Dermis blood vessel endothelial cell (primary cell): Measurements from ENCODE around the gene PMEPA1. TPM values are rescaled to one million over a fixed set of nuclear protein-coding genes. Genes with fewer than 3 reads are reported as not detected.

ENCODE experiments used
- DNase-seq: peaks from one replicate; pipeline ENCODE4 v3.0.0; 2010
- total RNA-seq: library from RNA; depleted of rRNA; stranded (reverse); fragments of >200 nt; gene quantifications from 2 replicates; pipeline ENCODE4 v1.2.3, GENCODE V29; 2014

PMEPA1 gene
- total RNA-seq, 1 donor from 2014 or later = 1.9 TPM

GRCh38 chr20:57711311-57711712, 1.5 kb upstream of the PMEPA1 start:
- no peak for DNase-seq

GRCh38 chr20:57710841-57711240, 1.0 kb upstream of the PMEPA1 start:
- no peak for DNase-seq

GRCh38 chr20:57708694-57709673, 831 bp downstream of the PMEPA1 start:
- DNase-seq = peak; percentile 30

GRCh38 chr20:57707849-57708693, 1.7 kb downstream of the PMEPA1 start:
- DNase-seq = no peak

GRCh38 chr20:57707320-57707719, 2.5 kb downstream of the PMEPA1 start:
- DNase-seq = no peak

GRCh38 chr20:57705127-57705899, 4.5 kb downstream of the PMEPA1 start:
- DNase-seq = no peak

GRCh38 chr20:57704245-57704644, 5.6 kb downstream of the PMEPA1 start:
- no peak for DNase-seq

GRCh38 chr20:57703013-57703412, 6.8 kb downstream of the PMEPA1 start:
- DNase-seq = no peak

- no peak for DNase-seq
These were observed 7.3 kb downstream of the PMEPA1 start for GRCh38 chr20:57702521-57702920.

- no peak for DNase-seq
These were observed 7.7 kb downstream of the PMEPA1 start for GRCh38 chr20:57702091-57702490.

GRCh38 chr20:57701651-57702050, 8.2 kb downstream of the PMEPA1 start:
- no peak for DNase-seq

GRCh38 chr20:57701090-57701489, 8.7 kb downstream of the PMEPA1 start:
- DNase-seq = no peak

GRCh38 chr20:57699395-57699794, 10.4 kb downstream of the PMEPA1 start:
- no peak for DNase-seq

GRCh38 chr20:57698867-57699275, 10.9 kb downstream of the PMEPA1 start:
- DNase-seq = no peak

GRCh38 chr20:57698116-57698866, 11.5 kb downstream of the PMEPA1 start:
- DNase-seq = peak; percentile 98

GRCh38 chr20:57697543-57697942, 12.3 kb downstream of the PMEPA1 start:
- no peak for DNase-seq

GRCh38 chr20:57696401-57696961, 13.3 kb downstream of the PMEPA1 start:
- no peak for DNase-seq

- no peak for DNase-seq
These were observed 13.9 kb downstream of the PMEPA1 start for GRCh38 chr20:57695940-57696339.

GRCh38 chr20:57695012-57695411, 14.8 kb downstream of the PMEPA1 start:
- no peak for DNase-seq

- no peak for DNase-seq
These were observed 15.3 kb downstream of the PMEPA1 start for GRCh38 chr20:57694481-57694880.

GRCh38 chr20:57693670-57694329, 16.0 kb downstream of the PMEPA1 start:
- DNase-seq = no peak
